NCI-H2196 treated with DMSO at 0.1 percent for 48 hours (cell line): ENCODE results near the gene COQ8A.

Source experiments
- DNase-seq: peaks from one replicate; lab custom pipeline; 2025; ENCODE audit not compliant: unreplicated experiment; lab: John Stamatoyannopoulos, UW

Gene COQ8A

DNA sequence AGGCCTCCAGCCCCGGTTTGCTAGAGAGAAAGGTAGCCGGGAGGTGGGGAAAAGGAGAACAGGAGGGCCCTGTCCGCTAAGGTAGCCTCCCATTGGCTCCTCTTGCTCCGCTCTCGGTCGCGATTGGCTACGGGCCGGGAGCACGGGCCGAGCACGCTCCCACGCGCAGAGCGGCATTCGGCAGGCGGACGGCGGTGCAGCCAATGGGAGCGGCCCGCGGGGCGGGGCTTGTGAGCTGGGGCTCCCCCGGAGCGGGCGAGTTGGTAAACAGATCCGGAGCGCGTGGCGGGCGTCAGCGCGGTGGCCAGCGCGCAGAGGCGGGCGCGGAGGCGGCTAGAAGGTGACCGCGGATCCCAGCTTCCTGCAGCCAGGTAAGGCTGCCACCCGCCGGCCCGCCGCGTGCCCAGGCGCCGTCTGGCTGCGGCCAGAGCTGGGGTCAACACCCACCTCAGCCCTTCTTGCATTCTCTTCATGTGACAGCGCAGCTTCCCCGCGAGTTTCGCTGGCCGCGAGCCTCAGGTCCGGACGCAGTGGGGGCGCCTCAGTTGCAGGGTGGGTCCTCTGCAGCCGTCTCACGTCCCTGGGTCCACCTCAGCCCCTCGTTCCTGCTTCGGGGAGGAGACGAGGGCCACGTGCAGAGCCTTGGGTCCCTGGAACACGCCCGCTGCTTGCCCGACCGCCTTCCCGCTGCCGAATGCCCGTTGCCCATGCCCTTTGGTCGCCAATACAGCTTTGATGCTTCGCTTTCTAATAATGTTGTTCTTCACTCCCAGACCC lies at the start of gene COQ8A:
Gene COQ8A, plus strand, starts transcription at position 266 of the 777 bp plus-strand sequence. CDS start 21,092 bp downstream, outside the sequence.
- peak; percentile 99 for DNase-seq

DNA sequence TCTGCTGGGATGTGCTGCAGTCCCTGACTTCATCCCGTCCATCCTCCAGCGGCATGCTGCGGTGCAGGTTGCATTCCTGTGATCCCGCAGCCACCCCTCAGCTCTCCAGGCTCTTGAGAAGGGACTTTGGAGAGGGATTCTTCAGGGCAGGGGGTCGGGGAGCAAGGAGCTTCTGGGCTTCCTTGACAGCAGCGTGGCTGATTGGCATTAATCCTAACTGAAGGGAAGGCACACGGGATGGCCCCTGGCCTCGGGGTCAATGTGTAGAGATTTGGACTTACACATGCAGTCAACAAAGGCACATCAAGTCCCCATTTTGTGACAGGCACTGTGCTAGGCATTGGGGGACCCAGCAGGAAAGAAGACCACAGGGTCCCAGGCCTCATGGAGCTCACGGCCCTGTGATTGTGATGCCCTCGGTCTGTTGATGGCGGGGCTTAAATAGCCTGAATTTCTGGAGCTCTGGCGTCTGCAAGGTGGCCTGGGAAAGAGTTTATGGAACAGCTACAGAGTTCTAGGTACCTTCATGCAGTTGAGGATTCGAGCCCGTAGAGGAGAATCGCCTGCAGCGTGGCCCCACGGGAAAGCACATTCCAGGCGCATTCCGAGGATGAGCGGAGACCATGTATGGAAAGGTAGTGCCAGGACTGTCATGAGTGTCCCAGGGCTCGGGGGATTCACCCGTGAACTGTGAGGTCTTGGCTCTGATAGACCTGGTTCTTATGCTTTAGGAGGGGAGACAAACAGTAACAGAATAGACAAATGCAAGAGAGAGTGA lies 49.6 kb upstream of the COQ8A start:
- DNase-seq = no peak

DNA sequence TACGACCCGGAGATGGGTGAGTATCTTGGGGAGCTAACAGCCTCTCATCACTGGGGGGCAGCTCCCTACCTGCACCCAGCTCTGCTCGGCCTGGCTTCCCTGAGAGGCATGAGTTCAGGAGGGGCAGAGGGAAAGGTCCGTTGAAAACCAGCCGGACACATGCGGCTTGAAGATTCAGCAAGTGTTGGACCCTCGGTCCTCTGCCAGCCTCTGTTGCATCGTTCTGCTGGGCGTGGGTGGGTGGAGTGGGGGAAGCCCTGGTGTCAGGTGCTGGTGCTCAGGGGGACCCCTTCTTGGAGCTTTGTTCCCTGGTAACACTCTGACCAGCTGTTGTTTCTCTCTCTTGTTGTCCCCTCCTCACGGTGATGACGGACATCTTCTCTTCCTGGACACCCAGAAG lies 48.7 kb upstream of the COQ8A start:
- no peak for DNase-seq

DNA sequence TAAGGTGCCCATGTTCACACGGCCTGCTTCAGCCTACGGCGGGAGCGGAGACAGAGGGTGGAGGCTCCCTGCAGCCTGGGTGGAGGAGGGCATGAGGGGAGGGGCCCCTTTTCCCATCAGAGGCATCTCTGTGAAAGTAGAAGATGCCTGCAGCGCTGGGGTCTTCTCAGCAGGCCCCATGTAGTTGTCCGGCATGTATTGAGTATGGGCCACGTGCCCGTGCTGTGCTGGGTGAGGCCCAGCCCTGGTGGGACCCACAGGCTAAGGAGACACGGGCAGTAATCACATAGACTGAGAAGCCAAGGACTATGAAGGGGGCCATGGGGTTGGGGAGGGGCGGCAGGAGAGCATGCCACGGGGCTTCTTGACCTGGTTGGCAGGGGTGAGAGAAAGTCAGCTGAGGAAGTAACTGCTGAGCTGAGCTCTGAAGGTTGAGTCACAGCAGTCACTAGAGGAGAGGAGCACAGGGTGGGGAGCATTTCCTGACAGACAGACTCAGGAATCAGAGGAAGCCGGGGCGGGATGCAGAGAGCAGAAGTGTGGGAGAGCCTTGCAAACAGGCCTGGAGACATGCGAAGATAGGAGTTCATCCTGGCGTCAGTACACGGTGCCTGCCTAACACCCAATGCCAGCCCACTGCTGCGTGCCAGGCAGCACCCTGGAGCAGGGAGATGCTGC lies 48.1 kb upstream of the COQ8A start:
- DNase-seq = no peak

DNA sequence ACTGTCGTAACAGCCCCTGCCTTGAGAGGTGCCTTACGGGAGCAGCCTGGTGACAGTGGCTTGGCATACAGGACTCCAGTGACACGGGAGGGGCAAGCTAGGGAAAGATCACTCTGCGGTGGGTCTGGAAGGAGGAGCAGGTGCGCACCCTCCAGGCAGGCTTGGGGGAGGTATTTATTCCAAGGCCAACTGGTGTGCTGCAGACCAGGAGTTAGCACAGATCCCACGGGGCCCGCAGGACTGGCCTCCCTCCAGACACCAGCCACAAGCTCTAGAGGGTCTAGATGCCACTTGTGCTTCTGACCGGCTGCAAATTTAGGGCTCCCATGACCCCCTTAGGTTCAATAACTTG lies 47.6 kb upstream of the COQ8A start:
- no peak for DNase-seq

GRCh38 chr1:226893936-226894335 lies 46.2 kb upstream of the COQ8A start:
- no peak for DNase-seq

- no peak for DNase-seq
Measured at GRCh38 chr1:226894826-226895225, 45.3 kb upstream of the COQ8A start.

- DNase-seq = no peak
Measured at GRCh38 chr1:226895644-226896043, 44.5 kb upstream of the COQ8A start.

GRCh38 chr1:226898246-226898645 lies 41.8 kb upstream of the COQ8A start:
- DNase-seq = no peak

GRCh38 chr1:226901421-226901820 lies 38.7 kb upstream of the COQ8A start:
- DNase-seq = no peak

- no peak for DNase-seq
Measured at GRCh38 chr1:226902601-226903000, 37.5 kb upstream of the COQ8A start.

GRCh38 chr1:226903819-226904716 lies 36.0 kb upstream of the COQ8A start:
- no peak for DNase-seq

DNA sequence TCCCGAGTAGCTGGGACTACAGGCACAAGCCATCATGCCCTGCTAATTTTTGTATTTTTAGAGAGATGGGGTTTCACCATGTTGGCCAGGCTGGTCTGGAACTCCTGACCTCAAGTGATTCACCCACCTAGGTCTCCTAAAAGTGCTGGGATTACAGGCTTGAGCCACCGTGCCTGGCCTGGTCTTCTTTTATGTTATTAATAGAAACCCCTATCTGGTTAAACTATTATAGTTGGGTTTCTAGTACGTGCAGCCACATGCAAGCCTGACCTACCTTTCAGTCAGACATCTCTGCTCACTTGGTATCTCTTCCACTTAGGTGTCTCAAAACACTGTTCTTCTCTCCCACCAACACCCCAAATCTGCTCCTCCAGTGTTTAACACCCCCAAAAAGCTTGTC lies 35.3 kb upstream of the COQ8A start:
- no peak for DNase-seq

GRCh38 chr1:226908419-226908818 lies 31.7 kb upstream of the COQ8A start:
- DNase-seq = no peak

- DNase-seq = no peak
Measured at GRCh38 chr1:226908913-226909312, 31.2 kb upstream of the COQ8A start.

DNA sequence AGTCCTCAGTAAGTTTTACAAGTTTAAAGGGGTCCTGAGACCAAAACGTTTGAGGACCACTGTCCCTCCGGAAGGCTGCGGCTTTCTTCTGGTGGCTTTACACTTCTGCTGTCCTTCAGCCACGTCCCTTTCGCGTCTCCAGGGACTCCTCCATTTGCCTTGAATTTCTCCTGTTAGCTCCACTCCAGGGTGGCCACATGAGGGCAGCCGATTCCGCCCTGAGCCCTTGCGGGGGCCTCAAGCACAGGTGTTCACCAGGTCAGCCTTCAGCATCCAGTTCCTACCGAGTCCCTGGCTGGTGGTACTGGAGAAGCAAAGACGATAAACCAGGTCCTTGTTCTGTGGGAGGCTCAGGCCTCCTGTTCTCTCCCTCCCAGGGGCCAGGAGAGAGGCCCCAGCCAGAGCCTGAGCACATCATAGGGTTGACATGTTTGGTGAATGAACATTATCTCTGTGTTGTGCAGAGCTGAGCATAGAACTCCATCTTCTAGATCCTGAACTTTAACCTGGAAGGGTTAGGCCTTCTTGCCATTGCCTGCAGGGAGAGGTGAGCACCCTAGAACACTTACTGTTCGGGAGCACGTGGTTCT lies 27.4 kb upstream of the COQ8A start:
- DNase-seq = no peak

GRCh38 chr1:226915672-226915995 lies 24.5 kb upstream of the COQ8A start:
- DNase-seq = no peak

- DNase-seq = no peak
Measured at GRCh38 chr1:226916497-226916896, 23.6 kb upstream of the COQ8A start.

GRCh38 chr1:226919587-226919986 lies 20.5 kb upstream of the COQ8A start:
- no peak for DNase-seq

GRCh38 chr1:226919995-226920394 lies 20.1 kb upstream of the COQ8A start:
- DNase-seq = no peak

GRCh38 chr1:226920446-226920894 lies 19.6 kb upstream of the COQ8A start:
- DNase-seq = no peak
